NT2/D1 (cell line): ENCODE measurements around the gene SCTR.
"Not testable (repeated sequence)": the region's sequence is repeated elsewhere in the genome, so short reads cannot be mapped to it uniquely, and the experiment has no call there.

Source experiments
- DNase-seq: peaks from one replicate; pipeline ENCODE4 v3.0.0-alpha.2; 2011; ENCODE audit warnings: low read depth, low spot score
- H3K27me3 ChIP-seq: 2 replicates; pipeline ENCODE4 v1.6.0; 2011; ENCODE audit warnings: mild to moderate bottlenecking; ENCODE audit not compliant: insufficient read length, insufficient read depth
- H3K36me3 ChIP-seq: 2 replicates; pipeline ENCODE4 v1.6.1; 2011; ENCODE audit warnings: mild to moderate bottlenecking, low read length, mixed read lengths; ENCODE audit not compliant: insufficient read depth, insufficient read length
- H3K4me1 ChIP-seq: 2 replicates; pipeline ENCODE4 v1.5.1; 2011; ENCODE audit not compliant: insufficient read depth, insufficient read length
- H3K4me3 ChIP-seq: 2 replicates; pipeline ENCODE4 v1.5.1; 2011; ENCODE audit warnings: low read depth; ENCODE audit not compliant: insufficient read length
- H3K9ac ChIP-seq: 2 replicates; pipeline ENCODE4 v1.6.0; 2011; ENCODE audit warnings: low read depth; ENCODE audit not compliant: insufficient read length
- H3K9me3 ChIP-seq: 2 replicates; pipeline ENCODE4 v1.5.1; 2011; ENCODE audit warnings: mild to moderate bottlenecking, low read length; ENCODE audit not compliant: insufficient read depth
- SUZ12 ChIP-seq: IDR thresholded peaks from 2 replicates; pipeline ENCODE4 v1.6.1; 2011; ENCODE audit not compliant: insufficient read length, insufficient read depth; ENCODE audit errors: extremely low read depth
- YY1 ChIP-seq: IDR thresholded peaks from 2 replicates; pipeline ENCODE4 v1.6.1; 2011; ENCODE audit not compliant: insufficient read length, insufficient read depth
- ZNF274 ChIP-seq: IDR thresholded peaks from 2 replicates; pipeline ENCODE4 v1.6.1; 2011; ENCODE audit warnings: mild to moderate bottlenecking, low read depth, low read length

The SCTR gene

DNA sequence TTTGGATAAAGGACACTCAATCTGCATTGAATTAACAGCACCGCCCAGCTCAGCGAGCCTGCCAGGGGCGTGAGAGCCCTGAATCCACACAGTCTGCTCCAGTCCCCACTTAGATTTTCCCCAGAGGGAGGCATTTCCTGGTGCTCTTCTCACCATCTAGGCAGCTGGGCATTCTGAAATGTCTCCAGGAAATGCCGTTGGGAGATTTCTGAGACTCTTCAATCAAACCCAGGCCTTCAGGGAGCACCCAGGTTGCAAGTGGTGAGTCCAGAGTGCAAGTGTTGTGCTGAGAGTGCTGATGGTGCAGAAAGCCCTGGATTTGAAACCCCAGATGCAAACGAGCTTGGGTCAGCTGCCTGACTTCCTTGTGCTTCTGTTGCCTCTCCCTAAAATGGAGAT, 116.1 kb downstream of the SCTR start:
- Histone ChIP-seq H3K36me3 (no peaks in the 10 kb centered on the region), H3K4me3 (no peak overlapping the region), H3K4me1 (no peaks in the 10 kb centered on the region), H3K9me3 (no peaks in the 10 kb centered on the region), H3K27me3 (no peaks in the 10 kb centered on the region), H3K9ac (no peak overlapping the region)
- DNase-seq = no peak
- TF ChIP-seq SUZ12 = no peak

DNA sequence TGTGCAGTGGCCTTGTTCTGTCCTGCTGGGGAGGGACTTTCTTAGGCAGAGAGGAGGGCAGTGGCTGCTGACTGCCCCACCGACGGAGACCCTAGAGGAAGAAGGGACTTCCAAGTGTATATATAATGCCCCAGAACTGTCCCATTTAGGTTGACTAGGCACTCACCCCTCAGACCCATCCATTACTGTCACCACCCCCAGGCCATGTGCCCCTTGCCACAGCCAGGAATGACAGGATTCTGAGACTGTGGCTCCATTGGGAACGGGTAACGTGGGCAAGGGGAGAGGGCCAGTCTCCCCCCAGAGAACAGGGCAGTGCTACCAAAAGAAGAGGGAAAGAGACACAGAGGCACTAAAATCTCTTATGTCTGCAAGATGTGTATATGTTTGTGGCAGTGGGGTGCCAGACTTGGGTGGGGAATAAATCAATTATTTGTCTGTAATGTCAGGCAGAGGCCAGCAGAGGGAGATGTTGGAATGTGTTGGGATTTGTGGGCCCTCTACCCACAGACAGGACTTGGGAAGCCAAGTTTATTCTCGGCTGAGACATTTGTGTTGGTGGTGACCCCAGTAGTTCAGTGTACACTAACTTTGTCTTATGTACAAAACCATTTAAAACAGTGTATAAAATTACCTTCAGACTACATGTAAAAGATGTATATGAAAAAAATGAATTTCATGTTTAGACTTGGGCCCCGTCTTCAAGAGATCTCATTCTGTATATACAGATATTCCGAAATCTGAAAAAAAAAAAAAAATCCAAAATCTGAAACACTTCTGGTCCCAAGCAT, 116.7 kb downstream of the SCTR start:
- Histone ChIP-seq H3K9me3 (no peaks in the 10 kb centered on the region), H3K4me1 (no peaks in the 10 kb centered on the region), H3K36me3 (no peaks in the 10 kb centered on the region), H3K9ac (no peak overlapping the region), H3K27me3 (no peaks in the 10 kb centered on the region), H3K4me3 (no peak overlapping the region)
- peak; percentile 51 for DNase-seq
- no peak for TF ChIP-seq ZNF274
- no peak for TF ChIP-seq YY1
- no peak for TF ChIP-seq SUZ12

- Histone ChIP-seq H3K4me1 (no peaks in the 10 kb centered on the region), H3K9ac (no peak overlapping the region), H3K9me3 (no peaks in the 10 kb centered on the region), H3K36me3 (no peaks in the 10 kb centered on the region), H3K27me3 (no peaks in the 10 kb centered on the region), H3K4me3 (no peak overlapping the region)
- TF ChIP-seq SUZ12 (no peak), YY1 (no peak), ZNF274 (no peak)
- no peak for DNase-seq
Observed at GRCh38 chr2:119405151-119405550, 119.1 kb downstream of the SCTR start.

DNA sequence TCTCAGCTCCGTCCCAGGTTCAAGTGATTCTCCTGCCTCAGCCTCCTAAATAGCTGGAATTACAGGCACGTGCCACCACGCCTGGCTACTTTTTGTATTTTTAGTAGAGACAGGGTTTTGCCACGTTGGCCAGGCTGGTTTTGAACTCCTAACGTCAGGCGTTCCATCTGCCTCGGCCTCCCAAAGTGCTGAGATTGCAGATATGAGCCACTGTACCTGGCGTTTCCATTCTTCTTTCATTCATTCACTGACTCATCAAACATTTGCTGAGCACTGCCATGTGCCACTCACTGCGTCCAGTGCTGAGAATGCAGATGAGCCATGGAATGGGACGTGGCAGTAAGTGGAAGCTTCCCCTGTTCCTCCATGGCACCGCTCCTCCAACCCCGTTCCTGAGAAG, 120.7 kb downstream of the SCTR start:
- H3K4me1 ChIP-seq, H3K9me3 ChIP-seq, DNase-seq, H3K4me3 ChIP-seq, H3K36me3 ChIP-seq, H3K27me3 ChIP-seq, H3K9ac ChIP-seq: not testable (repeated sequence)

DNA sequence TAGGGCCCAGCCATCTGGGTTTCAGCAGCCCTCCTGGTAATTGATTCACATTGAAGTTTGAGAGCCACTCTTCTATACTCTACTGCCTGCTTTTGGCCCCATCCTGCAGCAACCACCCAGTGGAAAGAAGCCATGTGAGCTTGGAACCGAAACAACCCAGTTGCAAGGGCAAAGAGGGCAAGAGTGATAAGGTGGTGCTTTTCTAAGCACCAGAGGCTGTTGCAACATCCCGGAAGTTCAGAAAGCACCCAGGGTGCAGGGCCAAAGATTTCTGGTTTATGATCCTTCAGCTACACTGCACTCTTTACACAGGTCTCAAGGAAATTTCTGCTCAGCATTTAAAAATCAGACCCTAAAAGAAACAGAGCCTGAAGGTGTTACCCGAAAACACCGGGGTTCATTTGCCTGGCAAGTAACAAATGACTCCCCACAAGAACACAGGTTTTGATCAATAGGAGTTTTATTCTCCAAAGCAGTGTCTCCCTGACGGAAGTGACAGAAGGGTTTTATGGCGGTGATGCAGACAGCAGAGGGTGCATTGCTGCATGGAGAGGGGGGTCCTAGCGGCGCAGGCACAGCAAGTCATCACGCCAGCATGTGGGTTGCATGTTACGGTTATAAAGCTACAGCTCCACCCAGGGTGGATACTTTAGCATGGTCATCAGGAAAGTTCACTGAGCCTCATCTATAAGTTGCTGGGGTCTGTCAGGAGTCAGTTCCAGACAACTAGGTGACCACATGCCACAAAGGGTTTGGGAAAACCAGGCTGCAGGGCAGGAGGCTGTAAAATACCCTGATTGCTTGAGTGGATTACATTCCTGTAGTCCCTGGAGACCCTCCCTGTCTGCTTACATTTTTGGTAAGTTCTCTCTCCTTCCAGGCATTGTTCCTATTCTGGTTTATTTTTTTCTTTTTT, 121.4 kb downstream of the SCTR start:
- Histone ChIP-seq H3K4me3 (no peak overlapping the region), H3K27me3 (no peaks in the 10 kb centered on the region), H3K9ac (no peak overlapping the region), H3K9me3 (no peaks in the 10 kb centered on the region), H3K4me1 (peaks cover 5% of the 10 kb centered on the region), H3K36me3 (no peaks in the 10 kb centered on the region)
- TF ChIP-seq ZNF274 (no peak), YY1 (no peak), SUZ12 (no peak)
- DNase-seq = no peak

- Histone ChIP-seq H3K9me3 (no peaks in the 10 kb centered on the region), H3K4me1 (peaks cover 5% of the 10 kb centered on the region), H3K27me3 (no peaks in the 10 kb centered on the region), H3K36me3 (no peaks in the 10 kb centered on the region), H3K4me3 (no peak overlapping the region), H3K9ac (no peak overlapping the region)
- no peak for DNase-seq
- TF ChIP-seq YY1 = no peak
- no peak for TF ChIP-seq ZNF274
- no peak for TF ChIP-seq SUZ12
Observed at GRCh38 chr2:119402106-119402505, 122.2 kb downstream of the SCTR start.

DNA sequence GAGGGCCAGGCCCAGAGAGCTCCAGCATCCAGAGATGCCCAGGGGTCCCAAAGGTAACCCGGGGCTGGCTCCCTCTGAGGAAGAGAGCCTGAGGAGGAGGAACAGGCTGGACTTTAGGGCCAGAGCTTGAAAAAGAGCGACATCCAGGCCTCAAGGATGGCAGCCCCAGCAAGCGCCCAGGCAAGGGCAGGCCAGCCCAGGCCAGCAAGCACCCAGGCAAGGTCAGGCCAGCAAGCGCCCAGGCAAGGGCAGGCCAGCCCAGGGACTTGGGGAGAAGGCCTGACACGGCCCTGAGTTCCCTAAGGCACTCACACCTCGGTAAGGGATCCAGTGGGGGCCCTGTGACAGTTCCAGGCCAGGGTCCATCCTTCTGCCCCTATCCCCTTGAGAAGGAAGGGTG, 127.1 kb downstream of the SCTR start:
- H3K4me3 ChIP-seq = no peak overlapping the region
- no peak overlapping the region for H3K9ac ChIP-seq
- H3K4me1 ChIP-seq = peaks cover 5% of the 10 kb centered on the region
- TF ChIP-seq ZNF274 (no peak), YY1 (no peak), SUZ12 (no peak)
- no peak for DNase-seq
- no peaks in the 10 kb centered on the region for H3K9me3 ChIP-seq
- H3K36me3 ChIP-seq = no peaks in the 10 kb centered on the region
- no peaks in the 10 kb centered on the region for H3K27me3 ChIP-seq
